ENCODE results near the gene WDR70. TPM values are rescaled to one million over a fixed set of nuclear protein-coding genes. Genes with fewer than 3 reads are reported as not detected.

Gene WDR70
- total RNA-seq, 1 donor from 2014 or later = 31.3 TPM

GRCh38 chr5:37543216-37543615 lies 164.1 kb downstream of the WDR70 start:
- Histone ChIP-seq H3K4me1 (ENCODE audit: insufficient read depth, low read length) (no peaks in the 10 kb centered on the region), H2AFZ (ENCODE audit: low read depth, low read length) (no peak overlapping the region), H3K4me2 (ENCODE audit: low read length) (no peak overlapping the region), H3K27me3 (ENCODE audit: insufficient read depth, low read length) (no peaks in the 10 kb centered on the region), H3K9ac (ENCODE audit: low read length) (no peak overlapping the region), H3K79me2 (ENCODE audit: insufficient read depth, low read length) (no peaks in the 10 kb centered on the region), H3K36me3 (ENCODE audit: insufficient read depth, low read length) (no peaks in the 10 kb centered on the region), H3K27ac (ENCODE audit: low read depth, low read length) (no peak overlapping the region), H3K4me3 (ENCODE audit: insufficient read depth, low read depth, low read length) (no peak overlapping the region), H3K9me3 (ENCODE audit: insufficient read depth, low read depth, low read length) (no peaks in the 10 kb centered on the region), H4K20me1 (ENCODE audit: insufficient read depth, low read length) (no peaks in the 10 kb centered on the region)
- H3K4me3 Mint-ChIP-seq (ENCODE audit: unreplicated experiment) = no peak overlapping the region
- H3K36me3 Mint-ChIP-seq (ENCODE audit: low read depth, unreplicated experiment) = no peaks in the 10 kb centered on the region
- no peak overlapping the region for H3K27ac Mint-ChIP-seq (ENCODE audit: unreplicated experiment)
- DNase-seq (ENCODE audit: low read depth) = no peak
- no peaks in the 10 kb centered on the region for H3K27me3 Mint-ChIP-seq (ENCODE audit: low read depth, unreplicated experiment)
- H3K9me3 Mint-ChIP-seq (ENCODE audit: unreplicated experiment) = no peaks in the 10 kb centered on the region
- H3K4me1 Mint-ChIP-seq (ENCODE audit: low read depth, unreplicated experiment) = peaks cover 12% of the 10 kb centered on the region
- TF ChIP-seq EZH2 (IDR thresholded peaks at IDR 0.05; ENCODE audit: insufficient read depth, low read length) = no peak
- TF ChIP-seq CTCF (IDR thresholded peaks at IDR 0.05; ENCODE audit: insufficient read depth, low read depth, low read length) = no peak
- FAIRE-seq = no peak

GRCh38 chr5:37549411-37549810 lies 170.3 kb downstream of the WDR70 start:
- no peak overlapping the region for H3K4me2 ChIP-seq (ENCODE audit: low read length)
- no peaks in the 10 kb centered on the region for H3K9me3 ChIP-seq (ENCODE audit: insufficient read depth, low read depth, low read length)
- H3K4me1 ChIP-seq (ENCODE audit: insufficient read depth, low read length) = peaks cover 5% of the 10 kb centered on the region
- peaks cover 17% of the 10 kb centered on the region for H3K4me1 Mint-ChIP-seq (ENCODE audit: low read depth, unreplicated experiment)
- FAIRE-seq (no peak), DNase-seq (ENCODE audit: low read depth) (no peak)
- no peaks in the 10 kb centered on the region for H4K20me1 ChIP-seq (ENCODE audit: insufficient read depth, low read length)
- TF ChIP-seq EZH2 (IDR thresholded peaks at IDR 0.05; ENCODE audit: insufficient read depth, low read length) = no peak
- TF ChIP-seq CTCF (IDR thresholded peaks at IDR 0.05; ENCODE audit: insufficient read depth, low read depth, low read length) = no peak
- peaks cover 2% of the 10 kb centered on the region for H3K79me2 ChIP-seq (ENCODE audit: insufficient read depth, low read length)
- no peak overlapping the region for H3K27ac Mint-ChIP-seq (ENCODE audit: unreplicated experiment)
- H3K36me3 Mint-ChIP-seq (ENCODE audit: low read depth, unreplicated experiment) = peaks cover 2% of the 10 kb centered on the region
- no peak overlapping the region for H3K4me3 Mint-ChIP-seq (ENCODE audit: unreplicated experiment)
- no peaks in the 10 kb centered on the region for H3K9me3 Mint-ChIP-seq (ENCODE audit: unreplicated experiment)
- H3K27me3 ChIP-seq (ENCODE audit: insufficient read depth, low read length) = no peaks in the 10 kb centered on the region
- H3K27me3 Mint-ChIP-seq (ENCODE audit: low read depth, unreplicated experiment) = no peaks in the 10 kb centered on the region
- no peak overlapping the region for H3K9ac ChIP-seq (ENCODE audit: low read length)
- no peaks in the 10 kb centered on the region for H3K36me3 ChIP-seq (ENCODE audit: insufficient read depth, low read length)
- no peak overlapping the region for H3K4me3 ChIP-seq (ENCODE audit: insufficient read depth, low read depth, low read length)
- no peak overlapping the region for H3K27ac ChIP-seq (ENCODE audit: low read depth, low read length)
- H2AFZ ChIP-seq (ENCODE audit: low read depth, low read length) = no peak overlapping the region

GRCh38 chr5:37552161-37552560 lies 173.0 kb downstream of the WDR70 start:
- Mint-ChIP-seq H3K4me1 (ENCODE audit: low read depth, unreplicated experiment) (peaks cover 17% of the 10 kb centered on the region), H3K36me3 (ENCODE audit: low read depth, unreplicated experiment) (peaks cover 2% of the 10 kb centered on the region), H3K4me3 (ENCODE audit: unreplicated experiment) (no peak overlapping the region), H3K27ac (ENCODE audit: unreplicated experiment) (no peak overlapping the region), H3K27me3 (ENCODE audit: low read depth, unreplicated experiment) (no peaks in the 10 kb centered on the region), H3K9me3 (ENCODE audit: unreplicated experiment) (no peaks in the 10 kb centered on the region)
- peaks cover 2% of the 10 kb centered on the region for H3K79me2 ChIP-seq (ENCODE audit: insufficient read depth, low read length)
- no peaks in the 10 kb centered on the region for H3K36me3 ChIP-seq (ENCODE audit: insufficient read depth, low read length)
- FAIRE-seq (no peak), DNase-seq (ENCODE audit: low read depth) (no peak)
- H3K9ac ChIP-seq (ENCODE audit: low read length) = no peak overlapping the region
- no peaks in the 10 kb centered on the region for H3K27me3 ChIP-seq (ENCODE audit: insufficient read depth, low read length)
- no peaks in the 10 kb centered on the region for H4K20me1 ChIP-seq (ENCODE audit: insufficient read depth, low read length)
- H3K4me2 ChIP-seq (ENCODE audit: low read length) = peak overlapping the region; percentile 34
- H3K4me1 ChIP-seq (ENCODE audit: insufficient read depth, low read length) = peaks cover 5% of the 10 kb centered on the region
- no peak for TF ChIP-seq EZH2 (IDR thresholded peaks at IDR 0.05; ENCODE audit: insufficient read depth, low read length)
- TF ChIP-seq CTCF (IDR thresholded peaks at IDR 0.05; ENCODE audit: insufficient read depth, low read depth, low read length) = no peak
- no peak overlapping the region for H3K27ac ChIP-seq (ENCODE audit: low read depth, low read length)
- H3K9me3 ChIP-seq (ENCODE audit: insufficient read depth, low read depth, low read length) = no peaks in the 10 kb centered on the region
- no peak overlapping the region for H3K4me3 ChIP-seq (ENCODE audit: insufficient read depth, low read depth, low read length)
- no peak overlapping the region for H2AFZ ChIP-seq (ENCODE audit: low read depth, low read length)

Measured in astrocyte (in vitro differentiated cells and primary cell).